ENCODE results near the gene TIGD6.
A peak's percentile ranks its signal among the peaks of the same experiment; 100 is the strongest.

Gene TIGD6

DNA sequence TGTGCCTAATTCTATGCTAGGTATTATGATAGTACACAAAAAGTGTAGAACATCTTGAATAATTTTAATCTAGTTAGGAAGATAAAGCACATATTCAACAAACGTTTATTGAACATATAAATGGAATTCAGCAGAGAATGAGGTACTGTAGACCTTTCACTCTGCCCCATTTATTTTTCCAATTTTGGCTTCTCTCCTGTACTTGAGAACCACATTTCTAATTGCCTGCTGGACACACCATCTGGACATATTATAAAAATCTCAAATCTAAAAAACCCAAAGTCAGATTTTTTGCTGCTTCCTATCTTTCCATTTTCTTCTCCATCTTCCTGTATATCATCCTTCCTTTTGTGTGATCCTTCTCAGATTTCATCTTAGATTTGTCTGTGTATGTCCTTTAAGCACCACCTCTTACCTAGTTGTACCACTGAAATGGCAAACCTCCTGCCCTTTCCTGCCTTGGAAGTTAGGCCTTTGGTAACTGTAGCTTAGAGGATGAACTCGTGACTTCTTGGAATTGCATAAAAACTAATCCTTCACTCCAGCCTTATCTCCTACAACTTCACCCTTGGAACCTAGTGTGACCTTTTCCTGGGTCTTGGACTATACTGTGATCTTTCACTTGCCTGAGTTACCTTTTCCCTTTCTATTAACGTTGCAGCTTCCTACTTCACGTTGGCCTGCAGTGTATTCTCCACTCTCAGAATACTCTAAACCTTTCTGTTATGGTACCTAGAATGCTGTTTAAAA, 31.1 kb downstream of the TIGD6 start:
- Mint-ChIP-seq H3K27ac (no peak overlapping the region), H3K4me3 (no peak overlapping the region), H3K27me3 (no peaks in the 10 kb centered on the region), H3K9me3 (ENCODE audit: low read depth) (no peaks in the 10 kb centered on the region), H3K36me3 (peaks cover 9% of the 10 kb centered on the region), H3K4me1 (ENCODE audit: low read depth) (peaks cover 13% of the 10 kb centered on the region)

DNA sequence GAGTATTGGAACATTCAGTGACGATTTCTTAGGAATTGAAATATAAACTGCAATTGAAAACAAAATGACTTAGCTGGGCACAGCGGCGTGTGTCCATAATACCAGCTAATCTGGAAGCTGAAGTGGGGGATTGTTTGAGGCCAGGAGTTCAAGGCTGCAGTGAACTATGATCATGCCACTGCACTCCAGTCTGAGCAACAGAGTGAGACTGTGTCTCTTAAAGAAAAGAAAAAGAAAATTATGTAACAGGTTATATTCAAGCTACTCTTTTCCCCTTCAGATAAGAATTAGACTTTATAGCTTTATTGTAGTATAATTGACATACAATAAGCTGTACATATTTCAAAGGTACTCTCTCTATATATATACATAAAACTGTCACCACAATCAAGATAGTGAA, 33.5 kb downstream of the TIGD6 start:
- H3K27ac Mint-ChIP-seq = no peak overlapping the region
- no peaks in the 10 kb centered on the region for H3K9me3 Mint-ChIP-seq (ENCODE audit: low read depth)
- peaks cover 9% of the 10 kb centered on the region for H3K36me3 Mint-ChIP-seq

DNA sequence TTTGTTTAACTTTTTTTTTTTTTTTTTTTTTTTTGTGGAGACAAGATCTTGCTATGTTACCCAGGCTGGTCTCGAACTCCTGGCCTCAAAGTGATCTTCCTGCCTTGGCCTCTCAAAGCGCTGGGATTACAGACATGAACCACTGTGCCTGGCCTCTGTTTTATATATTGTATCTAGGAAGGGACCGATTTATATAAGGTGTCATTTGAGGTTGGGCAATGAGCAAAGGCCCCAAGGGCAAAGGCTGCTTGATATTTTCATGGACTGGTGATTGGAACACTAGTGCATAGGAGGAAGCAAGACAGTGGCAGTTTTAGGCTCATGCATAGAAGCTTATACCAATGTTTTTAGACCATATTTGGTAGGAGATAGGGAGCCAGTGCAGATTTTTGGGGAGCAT, 36.7 kb downstream of the TIGD6 start:
- Mint-ChIP-seq H3K36me3 (peaks cover 5% of the 10 kb centered on the region), H3K27ac (no peak overlapping the region), H3K27me3 (no peaks in the 10 kb centered on the region), H3K9me3 (ENCODE audit: low read depth) (no peaks in the 10 kb centered on the region), H3K4me3 (no peak overlapping the region), H3K4me1 (ENCODE audit: low read depth) (peaks cover 41% of the 10 kb centered on the region)

More for the DNA sequence above, 33.5 kb downstream of the TIGD6 start:
- Mint-ChIP-seq H3K4me3 (no peak overlapping the region), H3K4me1 (ENCODE audit: low read depth) (peaks cover 21% of the 10 kb centered on the region), H3K27me3 (no peaks in the 10 kb centered on the region)

DNA sequence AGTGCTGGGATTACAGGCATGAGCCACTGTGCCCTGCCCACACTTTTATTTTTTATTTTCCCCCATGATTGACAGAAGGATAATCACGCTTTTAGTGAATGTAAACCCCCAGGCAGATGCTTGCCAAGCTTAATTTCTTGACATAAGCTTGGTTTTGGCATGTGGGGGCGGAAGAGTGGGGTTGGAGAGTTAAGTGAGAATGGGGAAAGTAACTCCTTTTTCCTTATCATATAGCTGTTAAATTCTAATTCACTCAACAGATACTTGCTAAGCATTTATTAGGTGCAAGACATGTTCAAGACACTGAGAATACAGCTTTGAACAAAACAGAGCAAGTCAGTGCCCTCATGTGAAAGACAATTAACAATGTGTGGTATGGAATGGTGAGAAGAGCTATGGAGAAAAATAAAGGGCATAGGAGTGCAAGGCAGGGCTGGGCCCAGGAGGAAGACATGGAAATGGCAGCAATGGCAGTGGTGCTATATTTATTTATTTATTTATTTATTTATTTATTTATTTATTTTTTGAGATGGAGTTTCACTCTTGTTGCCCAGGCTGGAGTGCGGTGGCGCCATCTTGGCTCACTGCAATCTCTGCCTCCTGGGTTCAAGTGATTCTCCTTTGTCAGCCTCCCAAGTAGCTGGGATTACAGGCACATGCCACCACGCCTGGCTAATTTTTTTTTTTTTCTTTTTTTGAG, 37.7 kb downstream of the TIGD6 start:
- Mint-ChIP-seq H3K27me3 (no peaks in the 10 kb centered on the region), H3K4me1 (ENCODE audit: low read depth) (peaks cover 41% of the 10 kb centered on the region), H3K9me3 (ENCODE audit: low read depth) (no peaks in the 10 kb centered on the region), H3K4me3 (peak overlapping the region; percentile 89), H3K27ac (no peak overlapping the region), H3K36me3 (peaks cover 5% of the 10 kb centered on the region)

DNA sequence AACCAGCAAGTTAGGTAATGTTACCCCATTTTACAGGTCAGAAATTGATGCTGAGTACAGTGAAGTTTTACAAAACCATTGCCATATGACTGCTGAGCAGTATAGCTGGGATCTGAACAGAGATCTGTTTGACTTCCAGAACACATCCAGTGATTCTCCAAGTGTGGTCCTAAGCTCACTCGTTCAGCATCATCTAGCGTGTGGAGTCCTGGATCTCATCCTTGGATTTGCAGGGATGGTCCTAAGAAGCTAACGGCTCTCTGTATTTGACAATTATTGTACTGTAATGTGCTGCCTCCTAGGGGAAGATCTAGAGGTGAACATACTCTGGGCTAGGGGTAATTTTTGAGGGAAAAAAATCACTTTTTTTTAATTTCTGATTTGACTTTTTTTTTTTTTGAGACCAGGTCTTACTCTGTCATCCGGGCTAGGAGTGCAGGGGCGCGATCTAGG, 38.5 kb downstream of the TIGD6 start:
- peak overlapping the region; percentile 38 for H3K27ac Mint-ChIP-seq
- peaks cover 5% of the 10 kb centered on the region for H3K36me3 Mint-ChIP-seq

DNA sequence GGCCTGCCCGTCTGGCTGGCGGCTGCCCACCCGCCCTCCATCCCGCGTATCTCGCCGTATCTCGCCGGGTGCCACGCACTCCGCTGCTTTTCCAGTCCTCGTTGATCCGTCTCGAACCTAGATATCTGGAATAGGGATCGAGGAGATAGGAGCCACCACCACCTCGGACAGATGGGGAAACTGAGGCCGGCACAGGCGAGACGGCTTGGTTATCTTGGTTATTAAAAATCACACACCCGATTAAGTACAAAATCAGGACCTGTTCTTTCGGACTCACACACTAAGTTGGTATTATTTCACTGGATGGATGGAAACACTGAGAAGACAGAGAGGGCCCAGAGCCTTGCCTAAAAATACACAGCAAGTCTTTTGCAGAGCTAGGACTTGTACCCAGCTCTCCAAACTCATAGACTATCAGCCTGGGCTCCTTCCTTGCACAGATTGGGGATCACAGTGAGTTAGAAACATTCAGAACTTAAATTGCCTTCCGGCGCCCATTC, 39.2 kb downstream of the TIGD6 start:
- H3K27ac Mint-ChIP-seq = peak overlapping the region; percentile 38
- H3K27me3 Mint-ChIP-seq = no peaks in the 10 kb centered on the region
- peaks cover 5% of the 10 kb centered on the region for H3K36me3 Mint-ChIP-seq
- H3K4me1 Mint-ChIP-seq (ENCODE audit: low read depth) = peaks cover 38% of the 10 kb centered on the region
- peak overlapping the region; percentile 89 for H3K4me3 Mint-ChIP-seq
- H3K9me3 Mint-ChIP-seq (ENCODE audit: low read depth) = no peaks in the 10 kb centered on the region

More for the DNA sequence above, 38.5 kb downstream of the TIGD6 start:
- peak overlapping the region; percentile 89 for H3K4me3 Mint-ChIP-seq
- no peaks in the 10 kb centered on the region for H3K9me3 Mint-ChIP-seq (ENCODE audit: low read depth)
- H3K4me1 Mint-ChIP-seq (ENCODE audit: low read depth) = peaks cover 38% of the 10 kb centered on the region
- no peaks in the 10 kb centered on the region for H3K27me3 Mint-ChIP-seq

DNA sequence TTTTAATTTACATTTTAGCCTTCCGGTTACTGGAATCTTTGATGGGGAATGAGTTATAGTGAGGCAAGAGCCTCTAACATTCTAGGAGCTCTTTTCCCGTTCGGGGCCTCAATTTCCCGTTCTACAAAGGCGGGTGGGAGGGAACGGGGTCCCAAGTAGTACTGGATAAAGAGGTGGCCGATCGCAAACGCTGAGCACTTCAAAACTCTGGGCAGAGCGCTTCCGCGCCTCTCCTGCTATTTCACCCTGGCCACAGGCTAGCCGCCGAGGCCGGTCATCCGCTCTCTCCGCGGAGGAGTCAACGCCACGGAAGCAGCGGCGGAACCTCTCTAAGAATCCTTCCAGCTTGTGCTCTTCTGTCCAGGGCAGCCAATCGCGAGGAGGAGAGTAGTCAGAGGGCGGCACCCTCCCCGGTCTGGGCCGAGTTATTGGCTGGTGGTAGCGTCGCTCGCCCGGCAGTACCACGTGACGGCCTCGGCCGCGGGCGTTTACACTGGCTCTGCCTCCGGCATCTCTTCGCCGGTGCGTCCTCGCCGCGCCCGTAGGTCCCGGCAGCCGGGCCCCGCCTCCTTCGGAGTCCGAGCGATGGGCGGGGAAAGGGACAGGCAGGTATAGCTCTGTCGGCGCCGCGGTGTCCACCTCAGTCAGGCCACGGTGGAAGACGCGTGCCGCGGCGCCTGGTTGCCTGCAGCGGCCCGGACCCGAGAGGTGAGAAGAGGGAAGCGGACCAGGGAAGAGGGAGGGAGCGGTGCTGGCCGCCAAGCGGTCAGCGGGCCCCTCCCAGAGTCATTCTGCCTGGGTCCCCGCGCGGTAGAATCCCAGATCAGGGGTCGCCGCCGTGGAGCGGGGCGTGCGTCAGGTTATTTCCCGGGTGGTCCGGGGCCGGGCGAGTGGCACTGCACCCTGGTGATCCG, 39.9 kb downstream of the TIGD6 start, which contains the start of gene SLC26A2:
Gene SLC26A2 (plus strand): TSS at position 487 of the 914 bp plus-strand sequence. CDS start 16,895 bp downstream, outside the sequence.
- peak within 1 kb of the TSS; percentile 89 for H3K4me3 Mint-ChIP-seq

DNA sequence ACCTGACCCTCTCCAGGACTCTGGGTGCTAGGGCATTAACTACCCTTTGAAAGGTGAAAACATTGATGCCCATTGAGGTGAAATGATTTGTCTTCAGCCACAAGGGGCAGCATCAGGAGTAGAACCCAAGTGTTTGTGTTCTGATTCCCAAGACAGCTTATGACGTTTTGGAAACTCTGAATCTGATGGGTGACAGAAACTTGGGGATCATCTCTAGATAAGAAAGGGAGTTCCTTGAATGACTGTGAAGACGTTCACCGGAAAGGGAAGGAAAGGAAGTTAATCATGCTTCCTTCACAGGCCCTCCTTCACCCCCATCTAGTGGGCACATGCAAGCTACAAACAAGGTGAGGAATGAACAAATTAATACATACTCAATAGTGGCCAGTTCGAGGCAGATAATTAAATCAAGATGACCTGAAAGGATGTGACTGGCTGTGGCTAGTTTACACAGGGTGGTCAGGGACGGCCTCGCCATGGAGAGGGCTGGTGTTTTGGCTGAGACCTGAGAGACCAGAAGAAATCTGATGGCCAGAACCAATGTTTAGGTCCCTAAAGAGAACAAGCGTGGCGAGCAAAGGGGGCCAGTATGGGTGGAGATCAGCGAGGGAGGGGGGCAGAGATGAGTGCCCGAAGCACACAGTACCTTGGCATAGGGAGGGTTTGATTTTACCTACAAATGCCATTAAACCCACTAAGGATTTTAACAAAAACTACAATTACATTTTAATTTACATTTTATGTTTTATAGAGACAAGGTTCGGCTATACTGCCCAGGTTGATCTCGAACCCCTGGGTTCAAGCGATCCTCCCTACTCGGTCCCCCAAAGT, 40.8 kb downstream of the TIGD6 start:
- H3K27me3 Mint-ChIP-seq = no peaks in the 10 kb centered on the region
- peaks cover 3% of the 10 kb centered on the region for H3K36me3 Mint-ChIP-seq
- H3K9me3 Mint-ChIP-seq (ENCODE audit: low read depth) = no peaks in the 10 kb centered on the region
- H3K4me3 Mint-ChIP-seq = peak overlapping the region; percentile 89
- H3K27ac Mint-ChIP-seq = peak overlapping the region; percentile 96
- peaks cover 33% of the 10 kb centered on the region for H3K4me1 Mint-ChIP-seq (ENCODE audit: low read depth)

More for the DNA sequence above, 39.9 kb downstream of the TIGD6 start, which contains the start of gene SLC26A2:
- no peaks in the 10 kb centered on the region for H3K9me3 Mint-ChIP-seq (ENCODE audit: low read depth)
- peak within 1 kb of the TSS; percentile 96 for H3K27ac Mint-ChIP-seq
- H3K36me3 Mint-ChIP-seq = peaks cover 3% of the 10 kb centered on the region
- H3K4me1 Mint-ChIP-seq (ENCODE audit: low read depth) = peaks cover 34% of the 10 kb centered on the region
- H3K27me3 Mint-ChIP-seq = no peaks in the 10 kb centered on the region

DNA sequence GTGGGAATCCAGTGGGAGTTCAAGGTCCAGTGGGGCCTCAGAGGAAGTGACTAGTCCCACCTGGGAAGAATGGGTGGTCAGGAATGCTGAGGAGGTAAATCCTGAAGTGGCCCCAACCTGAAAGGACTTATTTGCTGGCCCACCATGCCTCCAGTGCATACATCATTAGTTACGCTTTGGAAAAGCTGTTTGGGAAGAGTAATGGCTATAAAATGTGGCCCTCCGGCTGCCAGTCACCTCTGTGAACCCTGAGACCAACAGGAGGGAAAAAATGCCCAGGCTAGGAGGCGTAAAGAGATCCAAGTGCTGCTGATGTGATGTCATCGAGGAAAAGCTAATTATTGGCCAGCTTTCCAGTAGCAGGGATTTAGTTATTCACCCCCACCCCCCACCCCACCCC, 42.6 kb downstream of the TIGD6 start:
- no peak overlapping the region for H3K27ac Mint-ChIP-seq
- H3K4me1 Mint-ChIP-seq (ENCODE audit: low read depth) = peaks cover 30% of the 10 kb centered on the region
- no peaks in the 10 kb centered on the region for H3K27me3 Mint-ChIP-seq
- no peak overlapping the region for H3K4me3 Mint-ChIP-seq
- H3K9me3 Mint-ChIP-seq (ENCODE audit: low read depth) = no peaks in the 10 kb centered on the region
- H3K36me3 Mint-ChIP-seq = peaks cover 3% of the 10 kb centered on the region

DNA sequence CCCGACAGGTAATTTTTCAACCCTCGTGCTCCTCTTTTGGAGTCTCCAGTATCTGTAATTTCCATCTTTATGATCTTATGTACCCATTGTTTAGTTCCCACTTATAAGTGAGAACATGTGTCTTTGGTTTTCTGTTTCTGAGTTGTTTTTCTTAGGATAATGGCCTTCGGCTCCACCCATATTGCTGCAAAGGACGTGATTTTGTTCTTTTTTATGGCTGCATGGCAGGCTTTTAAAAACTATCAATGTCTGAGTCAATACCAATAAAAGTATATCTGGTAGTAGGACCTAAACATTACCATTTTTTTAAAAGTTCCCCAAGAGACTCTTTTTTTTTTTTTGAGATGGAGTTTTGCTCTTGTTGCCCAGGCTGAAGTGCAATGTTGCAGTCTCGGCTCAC, 43.8 kb downstream of the TIGD6 start:
- Mint-ChIP-seq H3K4me1 (ENCODE audit: low read depth) (peaks cover 19% of the 10 kb centered on the region), H3K9me3 (ENCODE audit: low read depth) (no peaks in the 10 kb centered on the region), H3K27ac (no peak overlapping the region), H3K4me3 (no peak overlapping the region), H3K27me3 (no peaks in the 10 kb centered on the region), H3K36me3 (no peaks in the 10 kb centered on the region)

DNA sequence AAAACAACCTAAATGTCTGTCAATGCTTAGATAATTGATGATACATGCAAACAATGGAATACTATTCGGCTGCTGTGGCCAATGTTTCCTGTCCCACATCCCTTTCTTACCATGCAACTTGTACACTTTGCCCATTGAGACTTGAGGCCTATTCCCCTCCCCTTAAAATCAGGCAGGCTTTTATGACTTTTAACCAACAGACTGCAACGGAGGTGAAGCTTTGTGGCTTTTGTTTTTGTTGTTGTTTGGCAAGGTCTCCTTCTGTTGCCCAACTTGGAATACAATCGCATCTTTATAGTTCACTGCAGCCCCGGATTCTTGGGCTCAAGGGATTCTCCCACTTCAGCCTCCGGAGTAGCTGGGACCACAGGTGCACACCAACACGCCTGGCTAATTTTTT, 45.7 kb downstream of the TIGD6 start:
- no peak overlapping the region for H3K27ac Mint-ChIP-seq
- H3K4me3 Mint-ChIP-seq = no peak overlapping the region
- peaks cover 8% of the 10 kb centered on the region for H3K4me1 Mint-ChIP-seq (ENCODE audit: low read depth)
- no peaks in the 10 kb centered on the region for H3K9me3 Mint-ChIP-seq (ENCODE audit: low read depth)
- H3K27me3 Mint-ChIP-seq = no peaks in the 10 kb centered on the region
- no peaks in the 10 kb centered on the region for H3K36me3 Mint-ChIP-seq

DNA sequence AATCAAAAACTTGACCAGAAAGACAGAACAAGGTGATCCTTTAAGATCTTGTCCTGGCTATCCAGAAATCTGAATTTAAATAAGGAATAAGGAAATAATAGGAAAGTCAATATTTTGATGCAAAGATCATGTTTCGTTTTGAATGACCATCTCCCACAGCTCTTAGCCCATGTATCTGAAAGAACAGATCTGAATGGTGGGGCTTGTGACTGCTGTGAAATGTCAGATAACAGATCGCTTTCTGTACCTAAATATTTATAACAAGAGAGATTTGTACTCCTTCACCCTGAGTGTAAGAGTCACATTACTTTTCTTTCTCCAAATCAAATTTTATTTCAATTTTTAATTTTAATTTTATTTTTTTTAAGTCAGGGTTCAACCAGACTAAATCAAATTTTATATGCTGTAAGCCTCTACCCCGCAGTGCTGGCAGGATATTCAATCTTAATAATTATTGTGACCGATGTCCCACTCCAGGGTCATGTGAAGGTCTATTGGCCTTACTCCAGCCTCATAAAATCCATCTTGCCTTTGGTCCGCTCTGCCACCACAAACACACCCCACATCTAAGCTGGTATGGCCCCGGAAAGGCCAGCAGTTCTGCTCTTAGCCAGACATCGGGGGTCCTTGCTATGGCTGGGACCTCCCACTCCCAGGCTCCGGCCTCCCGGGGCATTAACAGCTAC, 46.9 kb downstream of the TIGD6 start:
- H3K27ac Mint-ChIP-seq = no peak overlapping the region

DNA sequence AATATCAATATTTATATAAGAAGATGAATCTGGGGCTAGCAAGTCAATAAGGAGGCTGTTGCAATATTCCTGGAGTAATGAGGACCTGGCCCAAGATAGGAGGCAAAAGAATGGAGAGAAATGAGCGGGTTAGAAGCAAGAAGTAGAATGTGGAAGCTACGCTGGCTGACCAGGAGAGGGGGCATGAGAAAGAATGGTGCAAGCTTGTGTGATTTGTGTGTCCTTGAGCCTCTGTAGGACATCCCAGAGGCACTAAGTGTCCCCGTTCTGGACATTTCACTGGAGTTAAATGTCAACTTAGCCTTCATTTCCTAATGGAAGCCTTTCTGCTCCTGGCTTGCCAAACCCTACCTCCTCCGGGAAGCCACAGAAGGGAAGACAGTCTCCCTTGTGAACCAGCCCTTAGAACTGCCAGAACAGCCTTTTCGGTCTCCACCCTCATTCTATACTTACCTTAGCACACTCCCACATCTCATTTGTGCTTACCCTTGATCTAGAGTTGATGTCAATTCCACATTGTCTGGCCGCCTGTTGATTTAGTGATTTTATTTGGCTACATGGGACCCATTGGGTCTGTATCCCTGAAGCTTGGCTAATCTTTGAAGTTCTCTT, 49.2 kb downstream of the TIGD6 start:
- Mint-ChIP-seq H3K36me3 (no peaks in the 10 kb centered on the region), H3K4me1 (ENCODE audit: low read depth) (no peaks in the 10 kb centered on the region), H3K27me3 (peaks cover 3% of the 10 kb centered on the region), H3K9me3 (ENCODE audit: low read depth) (no peaks in the 10 kb centered on the region), H3K4me3 (no peak overlapping the region), H3K27ac (no peak overlapping the region)

More for the DNA sequence above, 46.9 kb downstream of the TIGD6 start:
- no peak overlapping the region for H3K4me3 Mint-ChIP-seq
- no peaks in the 10 kb centered on the region for H3K36me3 Mint-ChIP-seq
- H3K27me3 Mint-ChIP-seq = peaks cover under 1% of the 10 kb centered on the region
- no peaks in the 10 kb centered on the region for H3K4me1 Mint-ChIP-seq (ENCODE audit: low read depth)
- H3K9me3 Mint-ChIP-seq (ENCODE audit: low read depth) = no peaks in the 10 kb centered on the region
